HG02759 (cell line): ENCODE results near the gene CHP1.
"Not testable (repeated sequence)": the region's sequence is repeated elsewhere in the genome, so short reads cannot be mapped to it uniquely, and the experiment has no call there.

Source experiments
- ATAC-seq: cut with Tn5 transposase; IDR thresholded peaks from one replicate; pipeline ENCODE4 v1.9.1; 2021; ENCODE audit warnings: mild to moderate bottlenecking, moderate library complexity; ENCODE audit not compliant: unreplicated experiment

The CHP1 gene

DNA sequence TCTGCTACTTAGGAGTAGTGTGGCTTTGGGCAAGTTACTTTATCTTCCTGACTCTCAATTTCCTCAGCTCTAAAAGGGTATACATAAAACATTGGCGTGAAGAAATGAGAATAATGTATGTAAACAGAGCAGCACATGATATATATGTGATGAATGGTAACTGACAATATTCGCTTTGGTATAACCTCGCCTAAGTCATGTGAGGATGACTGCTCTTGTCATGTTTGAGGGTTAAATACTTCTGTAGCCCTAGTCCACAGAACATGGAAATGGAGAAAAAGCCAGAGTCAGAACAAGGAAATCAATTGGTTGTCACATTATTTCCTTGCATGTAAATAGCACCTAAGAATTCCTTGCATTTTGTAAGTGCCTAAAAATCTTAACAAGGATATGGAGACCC is 25.0 kb downstream of the CHP1 start:
- no peak for ATAC-seq

DNA sequence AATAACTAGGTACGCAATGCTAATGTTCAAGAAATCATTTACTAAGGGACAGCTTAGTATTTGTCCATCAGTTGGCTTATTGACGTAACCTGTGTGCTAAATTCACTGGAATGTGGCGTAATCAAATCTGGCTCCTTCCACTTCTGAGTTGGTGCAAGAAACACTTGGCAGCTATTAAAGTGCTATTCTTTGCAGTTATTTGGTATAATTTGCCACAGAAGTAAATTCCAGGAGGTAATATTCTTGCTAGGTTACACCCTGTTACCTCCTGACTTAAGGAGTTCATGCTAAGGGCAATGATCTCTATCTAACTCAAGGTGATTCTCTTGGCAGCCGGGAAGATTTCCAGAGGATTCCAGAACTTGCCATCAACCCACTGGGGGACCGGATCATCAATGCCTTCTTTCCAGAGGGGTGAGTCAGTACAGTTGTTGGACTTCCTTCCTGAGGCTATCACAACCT is 25.5 kb downstream of the CHP1 start:
- ATAC-seq = no peak

DNA sequence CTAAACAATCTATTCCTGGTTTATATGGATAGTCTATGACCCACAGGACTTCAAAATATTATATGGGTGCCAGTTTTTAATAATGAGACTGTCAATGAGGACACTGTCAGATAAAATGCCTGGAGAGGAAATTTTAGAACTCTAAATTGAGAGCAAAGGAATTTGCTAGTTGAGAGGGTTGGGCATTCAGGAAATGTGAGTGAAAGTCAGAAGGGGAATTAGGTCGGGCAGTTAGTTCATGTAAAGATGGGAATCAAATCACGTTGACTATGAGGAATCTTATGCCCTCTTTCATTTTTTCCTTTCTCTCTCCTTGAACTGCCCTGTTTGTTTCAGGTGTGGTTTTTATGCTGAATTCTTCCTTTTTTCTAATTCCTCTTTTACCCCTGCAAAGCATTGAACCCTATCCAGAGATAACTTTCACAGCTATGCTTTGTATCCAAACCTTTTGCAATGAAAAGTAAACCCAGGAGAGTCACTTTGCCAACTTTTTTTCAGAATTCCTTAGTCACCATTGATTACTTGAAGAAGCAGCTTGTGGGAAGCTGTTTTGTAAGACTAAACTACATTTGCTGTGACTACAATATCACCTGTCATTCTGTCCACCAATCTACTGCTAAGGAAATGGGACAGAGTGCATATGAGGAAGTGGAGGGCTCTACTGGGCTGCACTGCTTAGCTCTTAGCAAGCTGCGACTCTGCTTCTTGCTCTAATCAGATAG is 27.8 kb downstream of the CHP1 start:
- ATAC-seq = no peak

DNA sequence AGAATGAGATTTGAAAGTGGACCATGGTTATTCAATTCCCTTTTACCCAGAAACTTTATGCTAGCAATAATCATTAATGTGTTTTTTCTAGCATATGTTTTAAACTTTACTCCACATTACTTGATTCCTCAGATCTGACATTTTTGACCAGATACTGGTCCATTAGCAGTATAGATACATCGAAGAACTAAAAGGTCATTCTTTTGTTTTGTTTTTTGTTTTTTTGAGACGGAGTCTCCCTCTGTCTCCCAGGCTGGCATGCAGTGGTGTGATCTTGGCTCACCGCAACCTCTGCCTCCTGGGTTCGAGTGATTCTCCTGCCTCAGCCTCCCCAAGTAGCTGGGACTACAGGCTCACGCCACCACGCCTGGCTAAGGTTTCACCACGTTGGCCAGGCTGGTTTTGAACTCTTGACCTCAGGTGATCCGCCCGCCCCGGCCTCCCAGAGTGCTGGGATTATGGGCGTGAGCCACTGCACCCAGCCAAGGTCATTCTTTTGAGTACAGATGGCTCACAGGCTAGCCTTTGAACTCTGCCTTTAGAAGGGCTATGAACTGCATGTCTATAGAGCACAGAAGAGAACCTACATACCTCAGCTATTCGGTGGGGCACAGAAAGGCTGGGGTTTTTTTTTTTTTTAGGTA is 28.6 kb downstream of the CHP1 start:
- no peak for ATAC-seq

DNA sequence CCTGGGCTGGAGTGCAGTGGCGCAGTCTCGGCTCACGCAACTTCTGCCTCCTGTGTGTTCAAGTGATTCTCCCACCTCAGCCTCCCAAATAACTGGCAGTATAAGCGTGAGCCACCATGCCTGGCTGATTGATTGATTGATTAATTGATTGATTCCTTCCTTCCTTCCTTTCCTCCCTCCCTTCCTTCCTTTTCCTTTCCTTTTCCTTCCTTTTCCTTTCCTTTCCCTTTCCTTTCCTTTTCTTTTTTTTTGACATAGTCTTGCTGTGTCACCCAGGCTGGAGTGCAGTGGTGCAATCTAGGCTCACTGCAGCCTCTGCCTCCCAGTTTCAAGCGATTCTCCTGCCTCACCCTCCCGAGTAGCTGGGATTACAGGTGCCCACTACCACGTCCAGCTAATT is 29.9 kb downstream of the CHP1 start:
- not testable (repeated sequence) for ATAC-seq

DNA sequence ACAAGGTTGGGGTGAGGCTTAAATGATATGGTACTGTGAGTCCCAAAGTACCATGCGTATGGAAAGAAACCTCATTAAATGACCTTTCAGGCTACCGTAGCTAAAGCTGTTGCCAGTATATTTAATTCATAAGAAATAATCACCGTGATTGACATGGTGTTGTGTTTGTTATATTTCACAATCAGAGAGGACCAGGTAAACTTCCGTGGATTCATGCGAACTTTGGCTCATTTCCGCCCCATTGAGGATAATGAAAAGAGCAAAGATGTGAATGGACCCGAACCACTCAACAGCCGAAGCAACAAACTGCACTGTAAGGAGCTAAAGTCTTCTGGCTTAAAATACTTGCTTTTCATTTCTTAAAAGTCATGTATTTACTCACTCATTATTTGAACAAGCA is 31.5 kb downstream of the CHP1 start:
- no peak for ATAC-seq

DNA sequence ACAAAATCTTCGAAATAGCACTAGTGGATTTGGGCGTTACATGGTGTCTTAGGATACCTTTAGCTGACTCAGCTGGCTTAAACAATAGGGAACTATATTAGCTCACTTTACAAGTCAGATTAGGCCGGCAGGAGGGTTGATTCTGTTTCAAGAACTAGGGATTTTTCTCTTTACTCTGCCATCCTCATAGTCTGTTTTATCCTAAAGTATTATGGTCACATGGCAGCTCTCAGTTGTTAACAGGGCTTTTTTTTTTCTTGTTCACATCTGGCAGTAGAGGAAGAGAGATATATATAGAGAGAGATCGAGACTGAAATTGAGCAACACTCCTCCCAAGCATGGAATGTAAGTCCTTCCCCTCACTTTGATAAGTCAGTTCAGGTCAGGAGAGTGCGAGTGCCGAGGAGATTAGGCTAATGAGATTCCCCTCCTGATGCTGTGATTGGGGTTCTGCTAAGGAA is 32.9 kb downstream of the CHP1 start:
- no peak for ATAC-seq

DNA sequence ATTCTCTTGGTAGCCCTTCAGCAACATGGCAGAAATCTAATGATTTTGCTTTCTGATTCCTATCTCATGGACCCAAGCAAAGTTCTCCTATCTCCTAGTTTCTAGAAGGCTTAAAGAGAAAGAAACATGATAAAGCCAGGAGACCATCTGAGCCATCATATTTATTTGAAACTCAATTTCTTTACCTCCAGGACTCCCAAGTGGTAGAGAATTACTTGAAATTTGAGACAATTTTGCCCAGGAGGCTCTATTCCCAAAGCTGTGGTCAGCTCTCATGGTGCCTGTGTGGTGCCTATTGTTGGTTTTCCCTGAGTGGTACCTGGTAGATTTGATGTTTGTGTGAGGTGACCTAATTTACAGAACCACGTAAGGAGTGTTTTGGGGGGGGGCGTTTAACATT is 38.8 kb downstream of the CHP1 start:
- ATAC-seq = no peak

DNA sequence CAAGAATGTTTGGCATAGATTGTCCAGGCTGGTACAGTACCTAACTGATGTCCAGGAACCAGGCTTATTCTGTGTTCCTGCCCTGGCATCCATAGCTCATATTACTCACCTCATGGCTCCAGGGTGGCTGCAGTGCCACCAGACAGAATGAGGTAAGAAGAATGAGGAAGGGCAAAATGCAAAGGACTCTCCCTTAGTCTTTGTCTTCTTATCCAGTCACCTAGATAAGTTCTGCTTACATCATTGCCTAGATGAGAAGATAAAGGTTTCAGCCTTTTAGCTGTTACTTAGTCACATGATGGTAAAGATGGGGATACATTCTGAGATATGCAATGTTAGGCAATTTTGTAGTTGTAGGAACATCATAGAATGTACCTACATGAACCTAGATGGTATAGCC is 45.8 kb downstream of the CHP1 start:
- no peak for ATAC-seq

DNA sequence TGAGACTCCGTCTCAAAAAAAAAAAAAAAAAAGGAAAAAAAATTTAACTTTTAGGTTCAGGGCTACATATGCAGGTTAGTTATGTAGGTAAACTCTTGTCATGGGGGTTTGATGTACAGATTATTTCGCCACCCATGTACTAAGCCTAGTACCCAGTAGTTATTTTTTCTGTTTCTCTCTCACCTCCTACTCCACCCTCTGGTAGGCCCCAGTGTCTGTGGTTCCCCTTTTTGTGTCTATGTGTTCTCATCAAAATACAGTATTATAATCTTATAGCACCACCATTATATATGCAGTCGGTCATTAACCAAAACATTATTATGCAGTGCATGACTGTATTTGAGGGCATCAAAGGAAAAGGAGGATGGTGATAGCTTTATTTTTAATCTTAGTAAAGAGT is 47.3 kb downstream of the CHP1 start:
- no peak for ATAC-seq

DNA sequence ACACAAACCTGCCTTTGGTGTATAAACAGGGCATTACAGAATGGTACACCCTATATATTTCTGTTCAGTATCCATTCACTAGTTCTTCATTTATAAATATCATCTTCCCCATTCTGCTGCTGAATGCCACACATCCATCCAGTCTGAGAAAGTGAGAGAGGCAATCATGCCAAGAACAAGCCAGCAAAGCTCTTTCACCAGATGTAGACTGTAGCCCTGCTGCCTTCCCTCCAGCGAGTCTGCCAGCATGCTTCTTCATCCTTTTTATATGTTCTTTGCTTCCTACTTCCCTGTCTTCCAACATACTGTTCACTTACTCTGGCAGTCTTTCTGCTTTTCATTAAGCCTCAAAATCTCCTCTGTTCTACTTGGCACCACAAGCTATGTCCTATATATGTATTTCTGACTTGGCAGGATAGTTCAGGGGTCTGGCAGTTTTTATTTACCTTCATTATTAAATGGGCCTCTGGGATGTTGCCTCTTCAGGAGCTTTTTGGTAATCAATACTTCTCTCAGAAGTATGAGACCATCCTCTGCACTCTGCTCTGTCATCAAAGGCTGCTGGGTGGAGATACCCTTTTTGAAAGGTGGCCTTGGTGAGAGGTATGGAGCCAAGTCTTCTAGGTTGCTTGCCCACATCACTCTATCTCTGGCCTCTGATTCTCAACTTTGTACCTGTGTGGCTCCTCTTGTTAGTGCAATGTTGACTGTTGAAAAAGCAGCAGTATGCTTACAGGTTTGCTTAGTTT is 48.6 kb downstream of the CHP1 start:
- no peak for ATAC-seq

DNA sequence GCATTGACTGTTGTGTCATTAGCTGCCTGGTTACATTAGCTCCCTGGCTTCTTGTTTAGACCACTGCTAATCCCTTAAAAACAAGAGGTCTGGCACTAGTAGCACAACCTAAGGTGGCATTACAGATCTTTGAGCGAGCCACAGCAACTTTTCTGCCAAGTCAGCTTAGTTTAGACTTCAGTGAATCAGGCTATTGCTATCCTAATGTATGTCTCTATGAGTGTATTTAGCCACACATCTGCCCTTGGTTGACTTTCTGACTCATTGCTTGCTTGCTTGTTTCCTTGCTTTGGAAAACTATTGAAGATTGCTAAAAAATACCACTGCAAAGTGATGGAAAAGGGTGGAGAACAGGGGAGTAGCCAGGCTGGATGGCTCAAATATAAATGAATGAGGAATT is 50.2 kb downstream of the CHP1 start:
- no peak for ATAC-seq

DNA sequence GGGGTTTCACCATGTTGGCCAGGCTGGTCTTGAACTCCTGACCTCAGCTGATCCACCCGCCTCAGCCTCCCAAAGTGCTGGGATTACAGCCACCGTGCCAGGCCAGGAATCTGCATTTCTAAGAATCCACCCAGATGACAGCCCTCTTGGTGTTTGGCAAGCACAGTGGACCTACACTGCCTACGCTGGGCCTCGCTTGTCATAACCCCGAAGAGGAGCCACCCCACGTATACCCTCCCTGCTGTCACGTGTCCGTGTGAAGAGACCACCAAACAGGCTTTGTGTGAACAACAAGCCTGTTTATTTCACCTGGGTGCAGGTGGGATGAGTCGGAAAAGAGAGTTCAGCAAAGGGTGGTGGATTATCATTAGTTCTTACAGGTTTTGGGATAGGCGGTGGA is 51.4 kb downstream of the CHP1 start:
- not testable (repeated sequence) for ATAC-seq

DNA sequence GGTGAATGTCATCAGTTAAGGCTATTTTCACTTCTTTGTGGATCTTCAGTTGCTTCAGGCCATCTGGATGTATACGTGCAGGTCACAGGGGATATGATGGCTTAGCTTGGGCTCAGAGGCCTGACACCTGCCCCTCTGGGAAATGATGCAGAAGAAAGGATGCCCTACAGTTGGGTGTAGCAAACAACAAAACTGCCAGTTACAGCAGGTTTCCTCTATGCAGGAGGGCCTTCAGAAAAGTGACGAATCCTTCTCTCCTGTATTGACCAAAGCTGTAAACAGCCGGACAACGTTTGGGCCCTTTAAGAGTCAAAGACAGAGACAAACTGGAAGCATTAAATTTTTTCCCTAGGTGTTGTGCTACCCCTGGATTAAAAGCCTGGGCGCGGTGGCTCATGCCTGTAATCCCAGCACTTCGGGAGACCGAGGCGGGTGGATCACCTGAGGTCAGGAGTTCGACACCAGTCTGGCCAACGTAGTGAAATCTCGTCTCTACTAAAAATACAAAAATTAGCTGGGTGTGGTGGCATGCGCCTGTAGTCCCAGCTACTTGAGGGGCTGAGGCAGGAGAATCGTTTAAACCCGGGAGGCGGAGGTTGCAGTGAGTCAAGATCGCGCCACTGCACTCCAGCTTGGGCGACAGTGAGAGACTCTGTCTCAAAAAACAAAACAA is 52.0 kb downstream of the CHP1 start:
- ATAC-seq = not testable (repeated sequence)

DNA sequence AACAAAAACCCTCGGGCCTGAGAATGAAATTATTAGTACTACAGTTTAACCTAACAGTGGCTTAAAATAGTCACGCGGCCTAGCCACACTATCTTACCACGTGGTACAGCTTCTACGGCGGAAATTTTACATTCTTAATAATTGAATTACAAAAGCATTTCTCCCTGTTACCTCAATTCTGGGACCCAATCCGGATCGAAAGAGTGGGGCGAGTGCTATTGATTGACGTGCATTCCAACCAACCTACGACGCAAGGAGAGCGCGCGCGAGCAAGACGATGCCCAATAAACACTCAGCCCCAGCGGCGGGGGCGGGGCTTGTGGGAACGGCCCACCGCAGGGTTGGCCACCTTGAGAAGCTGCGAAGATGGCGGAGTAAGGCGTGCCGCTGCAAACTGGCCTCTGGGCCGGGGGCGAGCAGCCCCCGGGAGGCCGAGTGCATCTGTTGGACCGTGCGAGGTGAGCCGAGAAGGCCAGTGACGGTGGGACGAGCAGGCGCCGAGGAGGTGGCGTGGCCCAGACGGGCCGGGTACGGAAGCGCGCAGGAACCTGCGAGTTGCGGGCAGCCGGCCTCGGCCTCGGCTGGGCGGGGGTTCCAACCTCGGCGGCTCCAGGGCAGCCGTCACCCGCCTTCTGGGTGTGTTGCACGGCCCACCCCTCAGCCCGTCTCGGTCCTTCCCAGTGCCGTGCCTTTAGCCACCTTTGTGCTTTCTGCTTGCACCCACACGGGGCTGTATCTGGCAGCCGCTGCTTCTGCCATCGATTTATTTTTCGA is 52.8 kb downstream of the CHP1 start:
- ATAC-seq = peak; percentile 97

DNA sequence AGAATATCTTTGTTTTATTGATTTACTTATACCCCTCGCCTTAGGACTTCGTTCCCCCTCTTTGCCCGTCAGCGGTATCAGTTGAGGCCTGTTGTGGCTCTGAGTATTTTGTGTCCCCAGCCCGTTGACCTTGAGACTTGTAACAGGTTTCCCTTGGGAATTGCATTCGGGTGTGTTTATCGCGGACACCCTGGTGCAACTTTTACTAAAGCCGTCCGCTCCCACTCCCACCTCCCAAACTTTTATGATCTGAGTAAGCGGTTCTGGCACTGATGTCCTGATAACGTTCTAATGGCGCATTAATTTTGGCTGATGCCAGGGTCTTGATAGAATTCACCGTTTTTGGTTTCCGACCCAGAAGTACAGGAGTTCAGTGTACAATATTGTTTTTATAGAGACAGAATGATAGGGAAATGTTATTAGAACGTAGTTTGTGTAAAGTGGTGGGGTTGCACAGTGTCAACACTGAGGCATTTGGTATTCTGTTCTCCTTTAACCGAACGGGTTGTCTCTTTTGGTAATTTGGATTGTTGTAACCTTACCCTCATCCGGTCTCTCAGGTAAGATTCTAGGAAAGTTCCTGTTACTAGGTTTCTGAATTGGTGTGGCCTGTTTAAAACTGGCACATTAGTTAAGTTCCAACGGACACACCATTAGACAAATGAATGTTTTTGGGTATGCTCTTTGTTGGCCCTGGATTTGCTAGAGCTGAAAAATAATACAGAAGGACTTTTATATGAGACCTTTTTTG is 53.5 kb downstream of the CHP1 start:
- no peak for ATAC-seq

DNA sequence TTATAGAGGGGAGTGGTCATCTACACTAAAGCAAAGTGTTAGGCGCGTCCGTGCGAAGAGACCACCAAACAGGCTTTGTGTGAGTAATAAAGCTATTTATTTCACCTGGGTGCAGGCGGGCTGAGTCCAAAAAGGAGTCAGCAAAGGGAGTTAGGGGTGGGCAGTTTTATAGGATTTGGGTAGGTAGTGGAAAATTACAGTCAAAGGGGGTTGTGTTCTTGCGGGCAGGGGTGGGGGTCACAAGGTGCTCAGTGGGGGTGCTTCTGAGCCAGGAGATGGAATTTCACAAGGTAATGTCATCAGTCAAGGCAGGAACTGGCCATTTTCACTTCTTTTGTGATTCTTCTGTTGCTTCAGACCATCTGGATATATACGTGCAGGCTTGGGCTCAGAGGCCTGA is 54.2 kb downstream of the CHP1 start:
- ATAC-seq = no peak

DNA sequence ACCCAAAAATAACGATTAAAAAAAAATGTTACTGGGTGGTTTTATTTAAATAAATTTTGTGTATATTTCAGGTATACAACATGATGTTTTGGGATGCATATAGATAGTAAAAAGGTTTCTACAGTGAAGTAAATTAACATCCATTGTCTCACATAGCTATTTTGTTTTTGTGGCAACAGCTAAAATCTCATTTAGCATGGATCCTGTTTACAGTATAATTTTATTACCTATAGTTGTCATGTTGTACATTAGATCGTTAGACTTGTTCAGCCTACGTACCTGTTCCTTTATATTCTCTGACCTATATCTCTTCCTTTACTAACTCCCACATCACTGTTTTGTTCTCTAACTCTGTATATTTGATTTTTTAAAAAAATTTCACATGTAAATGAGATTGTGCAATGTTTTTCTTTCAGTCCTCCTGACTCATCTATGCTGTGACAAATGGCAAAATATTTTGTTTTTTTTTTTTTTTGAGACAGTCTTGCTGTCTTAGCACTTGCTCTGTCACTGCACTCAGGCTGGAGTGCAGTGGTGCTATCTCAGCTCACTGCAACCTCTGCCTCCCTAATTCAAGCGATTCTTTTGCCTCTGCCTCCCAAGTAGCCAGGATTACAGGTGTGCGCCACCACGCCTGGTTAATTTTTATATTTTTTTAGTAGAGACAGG is 55.7 kb downstream of the CHP1 start:
- ATAC-seq = no peak

DNA sequence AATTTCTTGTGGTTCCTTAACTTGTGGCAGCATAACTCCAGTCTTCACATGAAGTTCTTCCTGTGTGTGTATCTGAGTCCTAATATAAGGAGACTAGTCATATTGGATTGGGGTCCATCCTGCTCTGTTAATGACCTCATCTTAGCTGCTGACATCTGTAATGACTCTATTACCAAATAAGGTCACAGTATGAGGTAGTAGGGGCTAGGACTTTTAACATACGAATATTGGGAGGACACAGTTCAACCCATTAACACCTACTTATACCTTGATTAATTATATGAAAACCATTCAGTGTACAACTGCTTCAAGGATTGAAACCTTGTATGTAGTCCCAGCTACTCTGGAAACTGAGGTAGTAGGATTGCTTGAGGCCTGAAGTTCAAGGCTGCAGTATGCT is 57.4 kb downstream of the CHP1 start:
- no peak for ATAC-seq
